Astrocyte of the cerebellum (primary cell): ENCODE data around the gene NXF3.
A peak's percentile ranks its signal among the peaks of the same experiment; 100 is the strongest.

Experiments
- DNase-seq: peaks from one replicate; pipeline ENCODE4 v3.0.0-alpha.2; 2011; ENCODE audit warnings: low read depth
- H3K4me3 ChIP-seq: 2 replicates; pipeline ENCODE4 v1.5.1; 2011; ENCODE audit warnings: mild to moderate bottlenecking, low read depth, low read length, moderate library complexity
- CTCF ChIP-seq: IDR thresholded peaks from 2 replicates; pipeline ENCODE4 v1.5.1; 2012; ENCODE audit warnings: low read length, low read depth, moderate library complexity, mild to moderate bottlenecking; ENCODE audit errors: missing control alignments
- in situ Hi-C: cut with HindIII; loops from 2 replicates; pipeline ENCODE4 v1.10.0; 2017; ENCODE audit warnings: low sequenced_read_pairs

The NXF3 gene

GRCh38 chrX:103066606-103067005, 26.3 kb downstream of the NXF3 start:
- H3K4me3 ChIP-seq: no peak overlapping the region
- TF ChIP-seq CTCF: no peak
- in situ Hi-C loops: no loop called here
- peak; percentile 1 for DNase-seq

- peak within 1 kb of the TSS; percentile 47 for H3K4me3 ChIP-seq
- in situ Hi-C loops: no loop called here
- no peak for TF ChIP-seq CTCF
- peak; percentile 9 for DNase-seq
Observed at GRCh38 chrX:103063918-103064434, 29.0 kb downstream of the NXF3 start, which contains the start of gene BEX1. Gene BEX1 (minus strand): TSS chrX:103064171. CDS start chrX:103063274, 897 bp downstream.

GRCh38 chrX:103063191-103063845, 29.6 kb downstream of the NXF3 start:
- peak; percentile 18 for DNase-seq
- H3K4me3 ChIP-seq: peak overlapping the region; percentile 47
- TF ChIP-seq CTCF: peak; percentile 5
- in situ Hi-C loops: no loop called here

- DNase-seq: no peak
- in situ Hi-C loops: no loop called here
- H3K4me3 ChIP-seq: no peak overlapping the region
- no peak for TF ChIP-seq CTCF
Observed at GRCh38 chrX:103061486-103061885, 31.5 kb downstream of the NXF3 start.

- no peak for TF ChIP-seq CTCF
- H3K4me3 ChIP-seq: no peak overlapping the region
- no peak for DNase-seq
- in situ Hi-C loops: no loop called here
Observed at GRCh38 chrX:103056902-103057301, 36.0 kb downstream of the NXF3 start.

- H3K4me3 ChIP-seq: no peak overlapping the region
- no peak for TF ChIP-seq CTCF
- in situ Hi-C loops: no loop called here
- DNase-seq: no peak
Observed at GRCh38 chrX:103052625-103053024, 40.3 kb downstream of the NXF3 start.
